SK-N-SH (cell line): ENCODE measurements around the gene MST1R.

Experiments used
- CTCF ChIP-seq: fragments of 200-600 bp; sonication (generic); IDR thresholded peaks from 2 replicates; pipeline ENCODE4 v1.6.1; 2017; ENCODE audit warnings: antibody characterized with exemption, mild to moderate bottlenecking, moderate library complexity
- EP300 ChIP-seq, 2 experiments: IDR thresholded peaks; 2 replicates each; pipeline versions ENCODE4 v1.4.0 to v1.6.1; 2012; ENCODE audit warnings: borderline replicate concordance in 1 of 2, low read depth in 1 of 2, low read length in 1 of 2
- POLR2AphosphoS5 ChIP-seq: IDR thresholded peaks from 2 replicates; pipeline ENCODE4 v1.6.1; 2012; ENCODE audit warnings: low read depth, low read length
- RCOR1 ChIP-seq: fragments of 150-350 bp; IDR thresholded peaks from 2 replicates; pipeline ENCODE4 v1.6.1; 2017; ENCODE audit warnings: antibody characterized with exemption, low read length
- REST ChIP-seq: IDR thresholded peaks from 2 replicates; pipeline ENCODE4 v1.6.1; 2012; ENCODE audit warnings: mild to moderate bottlenecking, low read depth, low read length, moderate library complexity
- RXRA ChIP-seq: IDR thresholded peaks from 2 replicates; pipeline ENCODE4 v1.4.0; 2012; ENCODE audit warnings: low read depth, mild to moderate bottlenecking, borderline replicate concordance
- TAF1 ChIP-seq: IDR thresholded peaks from 2 replicates; pipeline ENCODE4 v1.6.1; 2012; ENCODE audit warnings: low read depth, mild to moderate bottlenecking, low read length, moderate library complexity, borderline replicate concordance
- YY1 ChIP-seq: IDR thresholded peaks from 2 replicates; pipeline ENCODE4 v1.4.0; 2012; ENCODE audit warnings: low read depth, mild to moderate bottlenecking
- TF ChIP-seq, protein P1 (sequence below): IDR thresholded peaks from 2 replicates; pipeline ENCODE4 v1.4.0; 2012; ENCODE audit warnings: low read depth

GRCh38 chr3:49867871-49868321 is 35.8 kb downstream of the MST1R start:
- peak; percentile 97 for TF ChIP-seq REST
- no peak for TF ChIP-seq CTCF
- no peak for TF ChIP-seq POLR2AphosphoS5
- TF ChIP-seq TAF1, result no peak
- no peak for TF ChIP-seq YY1
- TF ChIP-seq, protein P1, sequence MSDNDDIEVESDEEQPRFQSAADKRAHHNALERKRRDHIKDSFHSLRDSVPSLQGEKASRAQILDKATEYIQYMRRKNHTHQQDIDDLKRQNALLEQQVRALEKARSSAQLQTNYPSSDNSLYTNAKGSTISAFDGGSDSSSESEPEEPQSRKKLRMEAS, result no peak
- TF ChIP-seq RXRA, result no peak
- TF ChIP-seq EP300 (IDR thresholded peaks at IDR 0.05; ENCODE audit: borderline replicate concordance in 1 of 2, low read depth in 1 of 2, low read length in 1 of 2), result no peak
- TF ChIP-seq RCOR1, result no peak
